GM11168 (cell line): ENCODE measurements around the gene HES3.

Source experiments
- in situ Hi-C: fragments of 300-500 bp; cut with MboI; formaldehyde crosslinking; loops from one replicate; pipeline ENCODE4 v1.12.0; 2022; ENCODE audit warnings: low sequenced_read_pairs; ENCODE audit not compliant: unreplicated experiment

HES3 gene

GRCh38 chr1:6294890-6295556 lies 51.0 kb downstream of the HES3 start:
- in situ Hi-C loops, result no loop called here
